ENCODE results near the gene BBS2.

Gene BBS2

GRCh38 chr16:56519459-56520250, at the start of gene BBS2:
Gene BBS2 (minus strand): TSS chr16:56520024. CDS start chr16:56519862, 162 bp downstream.
- DNase-seq = peak; percentile 90

- DNase-seq = no peak
These were observed 45.1 kb upstream of the BBS2 start, which contains the start of gene MT4 for GRCh38 chr16:56564793-56565477. Gene MT4 (plus strand): TSS chr16:56565073. CDS start chr16:56565129, 56 bp downstream.

- DNase-seq = no peak
These were observed 41.3 kb upstream of the BBS2 start for GRCh38 chr16:56561126-56561525.

- DNase-seq = no peak
These were observed 40.6 kb upstream of the BBS2 start for GRCh38 chr16:56560447-56560846.

GRCh38 chr16:56559109-56559508, 39.3 kb upstream of the BBS2 start:
- DNase-seq = no peak

- DNase-seq = no peak
These were observed 38.4 kb upstream of the BBS2 start for GRCh38 chr16:56558024-56558747.

GRCh38 chr16:56554441-56554840, 34.6 kb upstream of the BBS2 start:
- DNase-seq = no peak

GRCh38 chr16:56551796-56552738, 32.2 kb upstream of the BBS2 start:
- DNase-seq = no peak

- DNase-seq = no peak
These were observed 30.0 kb upstream of the BBS2 start for GRCh38 chr16:56549744-56550385.

GRCh38 chr16:56549161-56549560, 29.3 kb upstream of the BBS2 start:
- DNase-seq = no peak

- no peak for DNase-seq
These were observed 28.2 kb upstream of the BBS2 start for GRCh38 chr16:56547949-56548567.

GRCh38 chr16:56547120-56547948, 27.5 kb upstream of the BBS2 start:
- no peak for DNase-seq

- no peak for DNase-seq
These were observed 22.2 kb upstream of the BBS2 start for GRCh38 chr16:56542039-56542438.

- no peak for DNase-seq
These were observed 19.8 kb upstream of the BBS2 start for GRCh38 chr16:56539656-56540055.

- no peak for DNase-seq
These were observed 18.5 kb upstream of the BBS2 start for GRCh38 chr16:56538331-56538730.

- no peak for DNase-seq
These were observed 15.1 kb upstream of the BBS2 start for GRCh38 chr16:56534847-56535383.

- DNase-seq = no peak
These were observed 12.9 kb upstream of the BBS2 start for GRCh38 chr16:56532714-56533113.

GRCh38 chr16:56530872-56531271, 11.0 kb upstream of the BBS2 start:
- DNase-seq = no peak

- no peak for DNase-seq
These were observed 5.4 kb upstream of the BBS2 start for GRCh38 chr16:56525236-56525635.

GRCh38 chr16:56520251-56520577, 390 bp upstream of the BBS2 start:
- DNase-seq = no peak

Data from activated CD8-positive, alpha-beta memory T cell treated with anti-CD3 and anti-CD28 coated beads, Interleukin-2, amount 50 U/mL, for 4 hours (primary cell).